Karpas-422 (cell line): ENCODE results near the gene FAM193B. TPM values are rescaled to one million over a fixed set of nuclear protein-coding genes. Genes with fewer than 3 reads are reported as not detected.

ENCODE experiments used
- DNase-seq: peaks from one replicate; pipeline ENCODE4 v3.0.0-alpha.2; 2015
- H2AFZ ChIP-seq: fragments of 200-600 bp; sonication (generic); 2 replicates; pipeline ENCODE4 v1.6.1; 2014; ENCODE audit warnings: antibody characterized with exemption, low read length, mixed read lengths
- H3K27ac ChIP-seq: fragments of 200-600 bp; sonication (generic); 2 replicates; pipeline ENCODE4 v1.5.1; 2014; ENCODE audit warnings: mild to moderate bottlenecking, low read length, moderate library complexity
- H3K27me3 ChIP-seq: fragments of 200-600 bp; sonication (generic); 2 replicates; pipeline ENCODE4 v1.6.1; 2014; ENCODE audit warnings: low read length, mixed read lengths
- H3K36me3 ChIP-seq: fragments of 200-600 bp; sonication (generic); 2 replicates; pipeline ENCODE4 v1.6.1; 2014; ENCODE audit warnings: low read length, mixed read lengths; ENCODE audit not compliant: insufficient read depth
- H3K4me1 ChIP-seq: fragments of 200-600 bp; sonication (generic); 2 replicates; pipeline ENCODE4 v1.6.1; 2014; ENCODE audit warnings: mild to moderate bottlenecking, low read length, mixed read lengths
- H3K4me2 ChIP-seq: fragments of 200-600 bp; sonication (generic); 2 replicates; pipeline ENCODE4 v1.6.1; 2014; ENCODE audit warnings: low read length, low read depth, mild to moderate bottlenecking; ENCODE audit not compliant: poor library complexity, severe bottlenecking
- H3K4me3 ChIP-seq: fragments of 200-600 bp; sonication (generic); 2 replicates; pipeline ENCODE4 v1.5.1; 2014; ENCODE audit warnings: mild to moderate bottlenecking, antibody characterized with exemption, low read length, mixed read lengths
- H3K79me2 ChIP-seq: fragments of 200-600 bp; sonication (generic); 2 replicates; pipeline ENCODE4 v1.6.1; 2014; ENCODE audit warnings: mild to moderate bottlenecking, low read length, mixed read lengths
- H3K9ac ChIP-seq: fragments of 200-600 bp; sonication (generic); 2 replicates; pipeline ENCODE4 v1.6.0; 2014; ENCODE audit warnings: low read length
- H3K9me2 ChIP-seq: fragments of 200-600 bp; sonication (generic), shearing (Covaris generic); replicated peaks from 2 replicates; pipeline ENCODE4 v1.6.0; 2014; ENCODE audit warnings: mild to moderate bottlenecking, low read length, moderate library complexity; ENCODE audit not compliant: insufficient read depth
- H3K9me3 ChIP-seq: fragments of 300-700, 200-600 bp; sonication (generic); 2 replicates; pipeline ENCODE4 v1.6.1; 2014; ENCODE audit warnings: low read length, mixed read lengths
- H4K20me1 ChIP-seq: fragments of 200-600 bp; sonication (generic); 2 replicates; pipeline ENCODE4 v1.6.1; 2014; ENCODE audit warnings: mild to moderate bottlenecking, antibody characterized with exemption, low read length, low read depth; ENCODE audit not compliant: insufficient read depth
- total RNA-seq: library from RNA; depleted of rRNA; stranded (reverse); fragments of >200 nt; shearing (Covaris generic); gene quantifications from 2 replicates; pipeline ENCODE4 v1.2.3, GENCODE V29; 2014; ENCODE audit warnings: low replicate concordance

FAM193B gene
- total RNA-seq, 1 experiment from 2014 or later = 48.3 TPM

- H2AFZ ChIP-seq = peak within 1 kb of the TSS; percentile 99; the same call in 1 of the 2 replicates
- H3K9me2 ChIP-seq = no peaks in the 10 kb centered on the region
- H3K4me3 ChIP-seq = peak within 1 kb of the TSS; percentile 94
Observed at GRCh38 chr5:177599731-177600507, 45.6 kb upstream of the FAM193B start, which contains the start of gene B4GALT7. Gene B4GALT7, plus strand, starts transcription at chr5:177600132. Its CDS starts 79 bp downstream, at chr5:177600211.

DNA sequence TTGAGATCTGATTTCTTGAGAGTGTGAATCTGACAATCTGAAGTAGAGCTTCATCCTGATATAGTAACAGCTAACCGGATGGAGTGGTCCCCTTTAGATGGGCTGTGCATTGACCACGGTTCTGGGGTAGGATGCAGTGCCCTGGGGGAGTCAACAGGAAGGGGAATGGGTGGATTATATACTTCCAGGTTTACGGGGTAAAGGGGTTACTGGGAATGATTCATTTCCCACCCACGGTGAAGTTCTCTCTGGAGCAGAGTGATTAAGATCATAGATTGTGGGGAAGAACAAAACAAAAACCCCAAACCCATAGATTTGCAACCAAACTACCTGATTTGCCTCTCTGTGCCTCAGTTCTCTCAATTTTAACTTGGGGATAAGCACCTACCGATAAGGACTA, 44.1 kb upstream of the FAM193B start:
- Histone ChIP-seq H3K27ac (no peak overlapping the region), H3K9me2 (no peaks in the 10 kb centered on the region), H3K4me1 (peaks cover 18% of the 10 kb centered on the region), H3K9ac (0 out of 2 replicates have a peak overlapping the region, but pooled peaks have one; percentile 20), H2AFZ (no peak overlapping the region), H4K20me1 (0 out of 2 replicates have a peak, but pooled peaks cover 6% of the 10 kb centered on the region), H3K4me3 (no peak overlapping the region), H3K9me3 (no peaks in the 10 kb centered on the region), H3K4me2 (peak overlapping the region; percentile 15), H3K36me3 (peaks cover 33% of the 10 kb centered on the region), H3K27me3 (no peaks in the 10 kb centered on the region), H3K79me2 (peaks cover 30% of the 10 kb centered on the region)
- no peak for DNase-seq

More at GRCh38 chr5:177599731-177600507, 45.6 kb upstream of the FAM193B start, which contains the start of gene B4GALT7:
- peaks cover 18% of the 10 kb centered on the region for H3K36me3 ChIP-seq
- H3K79me2 ChIP-seq = peaks cover 26% of the 10 kb centered on the region
- no peaks in the 10 kb centered on the region for H3K9me3 ChIP-seq
- peak; percentile 94 for DNase-seq
- H3K27me3 ChIP-seq = no peaks in the 10 kb centered on the region
- peak within 1 kb of the TSS; percentile 94 for H3K4me2 ChIP-seq
- peaks cover 15% of the 10 kb centered on the region for H3K4me1 ChIP-seq
- peak within 1 kb of the TSS; percentile 68 for H3K27ac ChIP-seq
- 0 out of 2 replicates have a peak, but pooled peaks cover 6% of the 10 kb centered on the region for H4K20me1 ChIP-seq
- peak within 1 kb of the TSS; percentile 89 for H3K9ac ChIP-seq

DNA sequence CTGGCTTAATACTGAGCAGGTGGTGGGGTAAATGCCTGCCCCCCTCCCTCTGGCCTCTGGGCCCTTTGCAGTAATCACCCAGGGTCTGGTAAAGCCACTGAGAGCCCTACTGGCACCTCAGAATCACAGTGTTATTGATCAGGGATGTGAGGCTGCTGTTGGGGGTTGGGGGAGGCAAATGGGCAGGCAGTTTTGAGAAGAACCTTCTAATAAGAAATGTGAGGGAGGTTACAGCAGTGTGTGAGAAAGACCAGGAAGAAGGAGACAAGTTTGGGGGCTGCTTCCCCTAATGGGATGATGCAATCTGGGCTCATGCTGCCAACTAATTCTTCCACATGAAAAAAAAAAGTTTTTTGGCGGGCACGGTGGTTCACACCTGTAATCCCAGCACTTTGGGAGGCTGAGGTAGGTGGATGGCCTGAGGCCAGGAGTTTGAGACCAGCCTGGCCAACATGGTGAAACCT, 42.4 kb upstream of the FAM193B start:
- Histone ChIP-seq H3K27me3 (no peaks in the 10 kb centered on the region), H3K9me3 (no peaks in the 10 kb centered on the region), H3K4me1 (peaks cover 27% of the 10 kb centered on the region), H3K9me2 (no peaks in the 10 kb centered on the region), H3K4me2 (no peak overlapping the region), H4K20me1 (0 out of 2 replicates have a peak, but pooled peaks cover 6% of the 10 kb centered on the region), H3K27ac (no peak overlapping the region), H3K4me3 (no peak overlapping the region), H3K9ac (no peak overlapping the region), H2AFZ (no peak overlapping the region), H3K36me3 (peaks cover 35% of the 10 kb centered on the region), H3K79me2 (peaks cover 37% of the 10 kb centered on the region)
- no peak for DNase-seq

DNA sequence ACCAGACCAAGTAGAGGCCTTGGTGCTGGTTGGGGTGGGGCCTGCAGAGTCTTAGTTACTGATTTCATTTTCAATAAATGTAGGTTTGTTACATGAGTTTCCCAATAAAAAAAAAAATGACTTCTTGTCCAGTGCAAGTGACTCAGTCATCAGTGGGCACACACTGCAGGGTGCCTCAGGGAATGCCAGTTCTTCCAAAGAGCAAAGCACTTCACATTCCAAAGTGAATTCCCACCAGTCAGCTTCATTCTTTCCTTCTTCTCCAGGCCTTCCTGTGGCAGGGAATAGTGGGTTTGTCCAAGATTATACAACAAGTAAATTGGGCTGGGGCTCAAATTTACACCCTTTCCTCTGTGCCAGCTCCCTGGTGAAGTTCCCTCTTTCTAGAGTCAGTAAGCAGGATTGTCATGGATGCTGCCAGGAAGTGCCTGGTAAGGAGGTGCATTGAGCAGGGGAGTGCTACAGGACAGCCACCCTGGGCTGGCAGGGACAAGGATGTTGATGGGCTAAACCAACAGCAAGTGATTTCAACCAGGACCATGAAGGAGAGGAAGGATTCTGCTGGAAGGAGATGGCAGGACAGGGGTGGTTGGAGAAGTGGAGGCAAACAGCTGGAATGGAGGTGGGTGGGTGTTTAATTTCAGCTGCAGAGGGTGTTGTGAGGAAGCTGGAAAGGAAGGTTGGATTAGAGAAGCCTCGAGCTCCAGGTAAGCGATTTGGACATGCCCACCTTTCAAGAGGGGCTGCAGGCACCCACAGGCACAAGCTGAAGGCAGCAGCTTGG, 41.8 kb upstream of the FAM193B start:
- no peaks in the 10 kb centered on the region for H3K9me2 ChIP-seq
- H3K27me3 ChIP-seq = no peaks in the 10 kb centered on the region
- no peak overlapping the region for H3K27ac ChIP-seq
- no peaks in the 10 kb centered on the region for H3K9me3 ChIP-seq
- H3K4me2 ChIP-seq = no peak overlapping the region
- peaks cover 35% of the 10 kb centered on the region for H3K36me3 ChIP-seq
- peaks cover 30% of the 10 kb centered on the region for H3K79me2 ChIP-seq
- H3K4me3 ChIP-seq = no peak overlapping the region
- H3K9ac ChIP-seq = no peak overlapping the region
- DNase-seq = no peak
- peaks cover 27% of the 10 kb centered on the region for H3K4me1 ChIP-seq
- H2AFZ ChIP-seq = no peak overlapping the region
- 0 out of 2 replicates have a peak, but pooled peaks cover under 1% of the 10 kb centered on the region for H4K20me1 ChIP-seq

- Histone ChIP-seq H3K9ac (no peak overlapping the region), H2AFZ (no peak overlapping the region), H3K4me1 (peaks cover 23% of the 10 kb centered on the region), H3K9me3 (no peaks in the 10 kb centered on the region), H3K4me2 (no peak overlapping the region), H3K79me2 (peaks cover 20% of the 10 kb centered on the region), H3K27ac (no peak overlapping the region), H3K4me3 (no peak overlapping the region), H3K9me2 (no peaks in the 10 kb centered on the region), H3K36me3 (peaks cover 35% of the 10 kb centered on the region), H3K27me3 (no peaks in the 10 kb centered on the region), H4K20me1 (no peaks in the 10 kb centered on the region)
- no peak for DNase-seq
Observed at GRCh38 chr5:177595026-177595585, 40.7 kb upstream of the FAM193B start.

DNA sequence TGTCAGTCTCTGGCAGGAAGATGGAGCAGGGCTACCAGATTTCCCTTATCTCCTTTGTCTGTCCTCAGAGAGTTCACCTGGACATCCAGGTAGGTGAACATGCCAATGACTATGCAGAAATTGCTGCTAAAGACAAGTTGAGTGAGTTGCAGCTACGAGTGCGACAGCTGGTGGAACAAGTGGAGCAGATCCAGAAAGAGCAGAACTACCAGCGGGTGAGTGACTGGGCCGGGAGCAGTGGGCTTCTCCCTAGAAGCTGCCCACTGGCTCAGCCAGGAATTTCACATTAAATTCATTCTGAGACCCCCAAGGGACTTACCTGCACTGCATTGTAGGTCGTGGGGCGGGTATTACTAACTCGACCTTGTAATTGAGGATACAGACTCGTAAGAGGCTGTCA, 39.7 kb upstream of the FAM193B start:
- H3K27me3 ChIP-seq = no peaks in the 10 kb centered on the region
- peaks cover 35% of the 10 kb centered on the region for H3K36me3 ChIP-seq
- H3K27ac ChIP-seq = no peak overlapping the region
- peaks cover 19% of the 10 kb centered on the region for H3K79me2 ChIP-seq
- no peak overlapping the region for H2AFZ ChIP-seq
- H3K9me2 ChIP-seq = no peaks in the 10 kb centered on the region
- DNase-seq = no peak
- no peaks in the 10 kb centered on the region for H4K20me1 ChIP-seq
- no peak overlapping the region for H3K9ac ChIP-seq
- peaks cover 20% of the 10 kb centered on the region for H3K4me1 ChIP-seq
- H3K4me3 ChIP-seq = no peak overlapping the region
- H3K9me3 ChIP-seq = no peaks in the 10 kb centered on the region
- no peak overlapping the region for H3K4me2 ChIP-seq

DNA sequence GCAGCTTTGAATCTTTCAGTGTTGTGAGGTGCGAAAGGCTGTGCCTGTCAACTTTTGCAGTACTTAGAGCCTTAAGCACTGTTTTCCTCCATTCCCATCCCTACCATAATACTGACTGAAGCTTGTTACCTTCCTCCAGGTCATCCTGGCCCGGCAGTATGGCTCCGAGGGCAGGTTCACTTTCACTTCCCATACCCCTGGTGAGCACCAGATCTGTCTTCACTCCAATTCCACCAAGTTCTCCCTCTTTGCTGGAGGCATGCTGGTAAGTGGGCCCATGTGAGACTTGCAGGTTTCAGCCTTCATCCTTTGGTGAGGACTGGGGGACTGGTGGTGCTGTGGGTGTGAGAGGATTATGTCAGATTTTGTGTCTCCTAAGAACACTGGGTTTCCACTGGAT, 39.1 kb upstream of the FAM193B start:
- Histone ChIP-seq H3K4me2 (peak overlapping the region; percentile 86), H3K9ac (peak overlapping the region; percentile 94), H3K4me3 (peak overlapping the region; percentile 80)

More for the DNA sequence above, 39.1 kb upstream of the FAM193B start:
- Histone ChIP-seq H2AFZ (no peak overlapping the region), H3K27me3 (no peaks in the 10 kb centered on the region), H3K9me2 (no peaks in the 10 kb centered on the region), H3K79me2 (peaks cover 19% of the 10 kb centered on the region), H4K20me1 (no peaks in the 10 kb centered on the region), H3K27ac (0 out of 2 replicates have a peak overlapping the region, but pooled peaks have one; percentile 65), H3K36me3 (peaks cover 35% of the 10 kb centered on the region), H3K9me3 (no peaks in the 10 kb centered on the region), H3K4me1 (peaks cover 18% of the 10 kb centered on the region)
- DNase-seq = no peak
